Stimulated activated CD4-positive, alpha-beta T cell treated with anti-CD3 and anti-CD28 coated beads, Interleukin-12 subunit alpha, Interleukin-12 subunit beta, amount 100 ng/mL, for 48 hours (primary cell): ENCODE results near the gene OLFM1.
"Not testable (repeated sequence)": the region's sequence is repeated elsewhere in the genome, so short reads cannot be mapped to it uniquely, and the experiment has no call there.

Experiments
- DNase-seq, 3 donors: peaks; one replicate each; pipeline ENCODE4 v3.0.0-alpha.2; 2020; ENCODE audit warnings: low read depth in 2 of 3, low spot score in 1 of 3

OLFM1 gene

GRCh38 chr9:135130207-135130976, 42.9 kb downstream of the OLFM1 start:
- peak; percentile 9 to 22 (median 21) for DNase-seq

DNA sequence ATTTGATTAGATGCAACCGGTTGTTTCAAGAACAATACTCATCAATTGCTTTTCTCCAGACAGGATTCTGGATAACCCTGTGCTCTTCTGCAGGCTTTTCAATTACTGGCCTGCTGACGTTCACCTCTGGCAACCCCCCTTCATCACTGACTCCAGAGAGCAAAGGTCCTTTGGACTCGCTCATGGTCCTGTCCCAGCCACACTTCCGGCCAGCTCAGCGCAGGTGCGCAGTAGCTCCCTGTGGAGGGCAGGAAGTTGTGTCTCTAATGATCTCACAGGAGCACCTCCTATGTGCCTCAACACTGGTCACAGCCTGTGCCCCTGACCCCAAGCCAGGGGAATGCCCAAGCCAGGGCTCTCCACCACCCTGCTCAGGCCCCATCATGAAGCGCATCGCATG, 44.0 kb downstream of the OLFM1 start:
- DNase-seq: no peak

DNA sequence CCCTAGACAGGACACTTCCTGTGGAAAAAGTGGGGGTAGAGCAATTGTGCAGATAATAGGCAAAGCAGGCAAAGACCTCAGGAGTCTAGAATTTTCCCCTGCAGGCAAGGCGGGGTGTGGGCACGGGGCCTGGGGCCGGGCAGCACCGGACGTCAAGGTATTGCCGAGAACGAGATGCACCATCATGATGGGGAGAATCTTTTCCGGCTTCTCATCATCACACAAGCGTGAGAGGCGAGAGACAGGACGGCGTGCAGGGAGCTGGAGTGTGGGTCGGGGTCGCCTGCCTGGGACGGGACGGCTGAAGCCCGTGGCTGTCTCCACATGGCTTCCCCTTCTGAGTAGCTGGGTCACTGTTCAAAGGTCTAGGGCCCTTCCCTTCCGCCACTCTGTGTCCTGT, 44.5 kb downstream of the OLFM1 start:
- DNase-seq: no peak

DNA sequence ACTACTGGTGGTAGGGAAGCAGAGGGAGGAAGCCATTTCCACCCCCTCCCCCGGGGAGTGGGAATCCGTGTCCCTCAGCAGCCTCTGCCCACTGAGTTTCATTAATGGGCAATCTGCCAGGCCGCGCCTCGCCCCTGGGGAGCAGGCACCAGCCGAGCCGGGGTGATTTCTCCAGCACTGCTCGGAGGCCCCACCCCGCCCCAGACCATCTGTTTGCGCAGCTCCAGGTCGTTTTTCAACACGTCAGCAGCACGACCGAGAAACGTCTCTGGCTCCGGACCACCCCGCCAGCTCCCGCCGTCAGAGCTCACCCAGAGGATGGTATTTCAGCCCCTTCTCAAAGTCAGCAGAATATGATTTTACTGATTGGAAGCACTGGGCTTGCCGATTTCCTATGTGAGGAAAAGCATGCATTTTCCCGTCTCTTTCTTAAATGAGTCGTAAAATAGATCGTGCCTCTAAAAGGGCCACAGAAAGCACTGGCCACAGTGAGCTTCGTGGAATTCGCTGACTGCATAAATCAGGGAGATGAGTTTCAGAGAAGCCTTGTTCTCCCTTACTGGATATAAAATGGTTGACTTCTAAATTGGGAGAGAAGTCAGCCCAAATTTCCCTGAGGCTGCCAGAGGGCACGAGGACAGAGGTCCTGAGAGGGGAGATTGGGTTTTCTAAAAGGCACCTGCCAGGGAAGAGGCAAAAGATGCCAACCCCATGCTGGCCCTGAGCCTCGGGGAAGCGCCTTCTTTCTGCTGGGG, 47.0 kb downstream of the OLFM1 start:
- DNase-seq: no peak

DNA sequence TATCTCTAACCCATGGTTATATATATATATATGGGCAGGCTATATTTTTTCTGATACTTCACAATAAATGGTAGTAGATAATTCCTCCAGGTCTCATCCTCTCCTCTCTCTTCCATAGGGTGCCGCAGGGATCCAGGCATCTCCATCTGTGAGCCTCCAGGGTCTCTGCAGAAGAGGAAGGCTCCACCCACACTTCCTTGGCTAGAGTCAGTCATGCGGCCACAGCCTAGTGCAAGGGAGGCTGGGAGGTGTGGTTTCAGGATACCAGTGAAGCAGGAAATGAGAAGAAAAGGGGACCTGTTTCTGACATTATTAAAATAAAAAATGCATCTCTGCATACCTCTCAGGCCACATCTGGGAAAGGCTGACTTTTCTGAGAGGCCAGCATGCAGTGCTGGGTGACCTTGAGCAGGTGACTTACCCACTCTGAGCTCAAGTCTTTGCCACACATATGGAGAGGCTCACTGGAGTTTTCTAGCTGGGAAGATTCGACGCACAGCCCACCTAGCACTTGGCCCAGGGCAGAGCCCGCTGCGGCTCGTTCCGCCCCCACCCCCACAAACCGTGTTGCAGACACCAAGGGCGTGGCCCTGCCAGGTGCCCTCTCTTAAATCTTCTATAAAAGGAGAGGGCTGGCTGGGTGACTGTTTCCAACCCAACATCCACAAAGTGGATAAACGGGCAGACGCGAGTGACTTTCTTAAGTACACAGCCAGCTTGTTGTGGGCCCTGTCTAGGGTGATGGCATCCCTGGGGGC, 47.9 kb downstream of the OLFM1 start:
- DNase-seq: no peak

DNA sequence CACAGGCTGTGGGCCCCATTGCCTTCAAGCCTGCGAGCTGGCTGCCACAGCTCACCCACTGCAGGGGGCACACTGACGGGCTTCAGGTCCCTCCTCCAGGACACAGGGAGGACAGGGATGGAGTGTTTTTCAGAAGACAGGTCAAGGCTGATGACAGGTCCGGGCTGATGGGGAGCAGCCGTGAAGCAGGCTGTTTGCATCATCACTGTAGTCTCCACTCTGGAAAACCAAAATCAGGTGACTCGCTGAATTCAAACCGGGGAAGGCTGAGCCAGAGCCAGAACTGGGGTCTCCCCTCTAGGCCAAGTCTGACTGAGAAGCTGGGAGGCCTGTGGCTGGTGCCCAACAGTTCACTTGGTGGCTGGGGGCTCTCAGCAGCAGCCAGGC, 48.5 kb downstream of the OLFM1 start:
- DNase-seq: no peak

GRCh38 chr9:135136481-135136880, 49.0 kb downstream of the OLFM1 start:
- DNase-seq: no peak

GRCh38 chr9:135136991-135137832, 49.7 kb downstream of the OLFM1 start:
- DNase-seq: no peak

- no peak for DNase-seq
Measured at GRCh38 chr9:135138078-135138855, 50.8 kb downstream of the OLFM1 start.

DNA sequence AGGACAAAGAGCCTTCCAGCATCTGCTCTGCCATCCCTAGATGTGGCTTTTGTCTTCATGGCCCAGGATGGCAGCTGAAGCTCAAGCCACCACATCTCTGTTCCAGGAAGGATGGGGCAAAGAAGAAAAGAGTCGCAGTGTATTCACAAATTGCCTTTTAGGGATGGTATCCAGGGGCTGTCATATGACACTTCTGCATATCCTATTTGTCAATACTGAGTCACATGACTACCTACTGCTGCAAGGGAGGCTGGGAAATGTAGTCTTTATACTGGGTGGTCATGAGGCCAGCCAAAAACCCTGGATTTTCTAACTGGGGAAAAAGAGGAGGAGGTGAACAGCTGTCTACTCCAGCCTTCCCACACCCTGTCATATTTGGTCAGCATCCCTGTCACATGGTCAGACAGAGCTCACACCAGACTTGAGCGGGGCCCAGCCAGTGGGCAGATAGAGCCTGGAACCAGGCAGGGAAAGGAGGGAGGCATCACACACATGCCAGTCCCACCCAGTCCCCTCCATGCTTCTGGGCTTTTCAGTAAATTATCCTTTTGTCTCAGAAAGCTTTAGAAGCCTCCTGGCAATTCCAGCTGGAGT, 52.0 kb downstream of the OLFM1 start:
- no peak for DNase-seq

- DNase-seq: no peak
Measured at GRCh38 chr9:135141183-135141774, 53.8 kb downstream of the OLFM1 start.

DNA sequence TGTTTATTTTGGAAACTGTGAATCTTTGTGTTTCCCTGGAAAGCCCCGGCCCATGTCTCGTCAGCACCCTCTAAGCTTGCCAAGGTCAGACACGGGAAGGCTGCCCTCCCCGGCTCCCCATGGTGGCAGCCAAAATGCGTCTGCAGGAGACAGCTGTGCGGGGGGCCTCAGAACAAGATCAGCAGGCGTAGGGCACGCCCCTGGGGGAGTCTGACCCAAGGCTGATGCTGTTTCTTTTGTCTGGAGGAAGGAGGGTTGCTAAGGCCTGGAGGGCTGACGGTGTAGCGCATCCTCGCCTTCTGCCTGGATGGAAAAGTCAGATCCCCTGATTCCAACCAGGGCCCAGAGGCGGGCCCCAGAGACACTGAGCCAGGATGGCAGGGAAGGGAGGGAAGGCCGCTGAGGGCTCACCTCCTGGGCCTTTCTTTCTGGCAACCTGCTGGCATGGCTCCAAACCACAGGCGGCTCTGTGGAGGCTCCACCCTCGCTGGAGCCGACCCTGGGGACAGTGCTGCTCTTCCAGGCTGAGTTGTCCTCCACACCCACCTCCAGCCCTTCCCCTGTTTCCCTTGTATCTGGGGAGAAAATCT, 57.2 kb downstream of the OLFM1 start:
- DNase-seq: no peak

- DNase-seq: no peak
Measured at GRCh38 chr9:135145312-135145711, 57.8 kb downstream of the OLFM1 start.

DNA sequence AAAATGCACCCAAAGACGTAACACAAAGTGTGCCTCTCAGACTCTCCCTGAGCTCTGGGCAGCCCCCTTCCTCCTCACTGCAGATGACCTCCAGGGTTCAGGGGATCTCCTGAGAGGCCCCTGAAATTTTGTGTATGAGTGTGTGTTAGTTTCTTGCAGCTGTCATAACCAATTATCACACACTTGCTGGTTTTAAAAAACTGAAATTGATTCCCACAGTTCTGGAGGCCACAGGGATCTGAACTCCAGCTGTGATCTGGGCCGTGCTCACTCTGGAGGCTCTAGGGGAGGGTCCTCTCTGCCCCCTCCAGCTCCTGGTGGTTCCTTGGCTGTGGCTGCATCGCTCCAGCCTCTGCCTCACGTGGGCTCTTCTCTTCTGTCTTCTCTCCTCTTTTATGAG, 58.8 kb downstream of the OLFM1 start:
- no peak for DNase-seq

- no peak for DNase-seq
Measured at GRCh38 chr9:135146766-135147473, 59.5 kb downstream of the OLFM1 start.

GRCh38 chr9:135147474-135147805, 60.0 kb downstream of the OLFM1 start:
- DNase-seq: no peak

DNA sequence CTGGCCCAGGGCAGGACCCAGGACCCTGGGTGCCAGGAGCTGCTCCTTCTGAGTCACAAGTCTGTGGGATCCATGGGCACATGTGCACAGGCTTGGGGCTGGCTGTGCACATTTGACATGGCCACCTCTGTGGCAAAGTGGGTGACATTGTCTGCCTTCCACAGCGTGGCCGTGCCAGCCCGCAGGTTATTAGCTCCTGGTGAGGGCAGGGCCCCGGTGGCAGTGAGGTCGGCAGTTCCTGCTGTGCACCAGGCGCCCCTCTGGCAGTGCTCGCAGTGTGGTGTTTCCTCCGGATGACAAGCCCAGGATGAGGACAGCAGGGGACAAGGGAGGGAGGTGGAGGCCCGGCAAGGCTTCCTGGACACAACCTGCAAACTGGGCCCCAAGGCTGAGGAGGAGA, 60.5 kb downstream of the OLFM1 start:
- no peak for DNase-seq

GRCh38 chr9:135148386-135148785, 60.9 kb downstream of the OLFM1 start:
- no peak for DNase-seq

DNA sequence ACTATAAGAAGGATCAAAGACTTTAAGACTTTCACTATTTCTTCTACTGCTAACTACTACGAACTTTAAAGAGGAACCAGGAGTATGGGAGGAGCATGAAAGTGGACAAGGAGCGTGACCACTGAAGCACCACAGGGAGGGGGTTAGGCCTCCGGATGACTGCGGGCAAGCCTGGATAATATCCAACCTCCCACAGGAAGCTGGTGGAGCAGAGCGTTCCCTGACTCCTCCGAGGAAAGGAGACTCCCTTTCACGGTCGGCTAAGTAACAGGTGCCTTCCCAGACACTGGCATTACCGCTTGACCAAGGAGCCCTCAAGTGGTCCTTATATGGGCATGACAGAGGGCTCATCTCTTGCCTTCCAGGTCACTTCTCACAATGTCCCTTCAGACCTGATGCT, 62.4 kb downstream of the OLFM1 start:
- not testable (repeated sequence) for DNase-seq
